Heart left ventricle (tissue), 16 donors: Measurements from ENCODE around the gene PLPP3. TPM values are rescaled to one million over a fixed set of nuclear protein-coding genes. Genes with fewer than 3 reads are reported as not detected.

Source experiments
- ATAC-seq, 4 donors: fragments of 200-7000 bp; cut with Tn5 transposase; one replicate each; pipeline ENCODE4 v1.9.1; 2020 to 2022; ENCODE audit warnings: moderate library complexity in 4 of 4, mild to moderate bottlenecking in 3 of 4, moderate number of reproducible peaks in 1 of 4
- DNase-seq, 5 donors: peaks; one replicate each; pipeline ENCODE4 v3.0.0-alpha.2; 2020
- H3K27ac ChIP-seq, 12 donors: fragments of 200-600 bp; sonication (generic) in 4 of 12; one replicate each; pipeline versions ENCODE4 v1.5.0 to v1.8.0; 2016 to 2022; ENCODE audit warnings: mild to moderate bottlenecking in 2 of 12
- H3K27me3 ChIP-seq, 9 donors: fragments of 200-600 bp; sonication (generic) in 2 of 9; one replicate each; pipeline versions ENCODE4 v1.5.1 to v1.8.0; 2016 to 2022; ENCODE audit warnings: mild to moderate bottlenecking in 3 of 9
- H3K36me3 ChIP-seq, 9 donors: fragments of 200-600 bp; sonication (generic) in 2 of 9; one replicate each; pipeline versions ENCODE4 v1.5.0 to v1.8.0; 2018 to 2022; ENCODE audit warnings: mild to moderate bottlenecking in 2 of 9
- H3K4me1 ChIP-seq, 12 donors: fragments of 200-600 bp; sonication (generic) in 4 of 12; one replicate each; pipeline versions ENCODE4 v1.5.0 to v1.8.0; 2016 to 2022; ENCODE audit warnings: mild to moderate bottlenecking in 3 of 12
- H3K4me3 ChIP-seq, 12 donors: fragments of 200-600 bp; sonication (generic) in 4 of 12; one replicate each; pipeline versions ENCODE4 v1.5.0 to v1.8.0; 2017 to 2022; ENCODE audit warnings: mild to moderate bottlenecking in 9 of 12, moderate library complexity in 4 of 12
- H3K9me3 ChIP-seq, 12 donors: fragments of 200-600 bp; sonication (generic) in 4 of 12; one replicate each; pipeline versions ENCODE4 v1.5.0 to v1.8.0; 2016 to 2022; ENCODE audit warnings: mild to moderate bottlenecking in 1 of 12
- POLR2A ChIP-seq, 2 donors: fragments of 450-650 bp; IDR thresholded peaks; one replicate each; pipeline ENCODE4 v1.6.1; 2017; ENCODE audit warnings: antibody characterized with exemption in 2 of 2, mild to moderate bottlenecking in 2 of 2, moderate library complexity in 2 of 2
- WGBS, 4 donors: extraction: QIAGEN DNeasy Blood & Tissue Kit in 2 of 4; methylation state at CpG; one replicate each; pipeline versions ENCODE4 v1.1.5 to v1.1.7; 2013 to 2018; 5-methylcytosine and 5-hydroxymethylcytosine counted together
- intact Hi-C, 10 donors: fragments of 100-400 bp; cut with DNase I; formaldehyde crosslinking; loops; one replicate each; pipeline versions ENCODE4 v1.11.1 to v1.14.2; 2022
- polyA plus RNA-seq, 2 donors: library from polyadenylated mRNA; stranded (reverse); fragments of 200-250 nt; gene quantifications; one replicate each; pipeline ENCODE4 v1.2.3, GENCODE V29; 2013
- total RNA-seq, 9 donors: library from RNA; depleted of rRNA in 2 of 9; stranded (reverse); fragments of >200 nt in 2 of 9; fragmentation: NEBNext Ultra II Directional in 3 of 9; extraction: Animal tissue kit (Norgen Biotek cat#: 25700) in 3 of 9; gene quantifications; one replicate each; pipeline versions ENCODE4 v1.1.0 to v1.2.4, GENCODE V29; 2016 to 2023
- TF ChIP-seq, protein P1 (sequence below), 12 donors: fragments of 200-600 bp; sonication (generic) in 4 of 12; IDR thresholded peaks; one replicate each; pipeline versions ENCODE4 v1.5.0 to v1.8.0; 2018 to 2022; ENCODE audit warnings: antibody characterized with exemption in 12 of 12, mild to moderate bottlenecking in 5 of 12
- donor health status: ischemic (EF 13 %, LVEDD 7.1; RV severe dilation, severe dysfunction).
- donor health status: healthy with polysubstance abuse.
- donor health status: DM: no; HTN: yes; CAD: no.
- donor health status: DM: no; HTN: no; CAD: no.
- donor health status: ischemic (EF 25% LVEDD 6.9; RV normal size, moderate dysfunction).
- donor health status: ischemic (EF 25% LVEDD 5.7; RV mildly dilated, moderate dysfunction).
- donor health status: healthy.
- donor health status: DM: yes; HTN: yes; CAD: no.
- donor health status: ischemic (EF 35%, LVEDD 5.7; RV mildly dilated, moderate dysfunction).
- donor health status: nonischemic (EF 11% LVEDD 7.7; RV severe dilation, severe dysfunction).
- donor health status: DM: yes; HTN: yes; CAD: no.
- donor health status: PGD.
- donor health status: ischemic (EF 29% LVEDD 5.4; RV normal size, mild dysfunction).
- donor health status: nonischemic (EF 23%, LVEDD 6.1; RV moderate dilation, normal function).

Gene PLPP3
- total and polyA plus RNA-seq, 11 donors, result 17.1 to 221 (median 89.9) TPM

DNA sequence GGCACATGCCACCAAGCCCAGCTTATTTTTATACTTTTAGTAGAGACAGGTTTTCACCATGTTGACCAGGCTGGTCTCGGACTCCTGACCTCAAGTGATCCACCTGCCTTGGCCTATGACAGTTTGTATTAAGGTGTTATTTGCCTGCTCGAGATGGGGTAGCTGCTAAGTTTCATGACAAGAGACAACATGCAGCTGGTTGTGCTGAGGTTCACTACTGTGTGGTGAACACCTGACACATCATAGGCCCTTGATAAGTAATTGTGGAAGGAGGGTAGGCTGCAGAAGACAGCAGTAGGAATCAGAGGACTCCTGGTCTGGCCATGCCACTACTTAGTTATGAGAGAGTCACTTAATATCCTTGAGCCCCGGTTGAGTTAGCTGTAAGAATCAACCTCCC lies 46.2 kb downstream of the PLPP3 start:
- intact Hi-C loops, result no loop called here
- TF ChIP-seq POLR2A (IDR thresholded peaks at IDR 0.05), result no peak
- TF ChIP-seq, protein P1, sequence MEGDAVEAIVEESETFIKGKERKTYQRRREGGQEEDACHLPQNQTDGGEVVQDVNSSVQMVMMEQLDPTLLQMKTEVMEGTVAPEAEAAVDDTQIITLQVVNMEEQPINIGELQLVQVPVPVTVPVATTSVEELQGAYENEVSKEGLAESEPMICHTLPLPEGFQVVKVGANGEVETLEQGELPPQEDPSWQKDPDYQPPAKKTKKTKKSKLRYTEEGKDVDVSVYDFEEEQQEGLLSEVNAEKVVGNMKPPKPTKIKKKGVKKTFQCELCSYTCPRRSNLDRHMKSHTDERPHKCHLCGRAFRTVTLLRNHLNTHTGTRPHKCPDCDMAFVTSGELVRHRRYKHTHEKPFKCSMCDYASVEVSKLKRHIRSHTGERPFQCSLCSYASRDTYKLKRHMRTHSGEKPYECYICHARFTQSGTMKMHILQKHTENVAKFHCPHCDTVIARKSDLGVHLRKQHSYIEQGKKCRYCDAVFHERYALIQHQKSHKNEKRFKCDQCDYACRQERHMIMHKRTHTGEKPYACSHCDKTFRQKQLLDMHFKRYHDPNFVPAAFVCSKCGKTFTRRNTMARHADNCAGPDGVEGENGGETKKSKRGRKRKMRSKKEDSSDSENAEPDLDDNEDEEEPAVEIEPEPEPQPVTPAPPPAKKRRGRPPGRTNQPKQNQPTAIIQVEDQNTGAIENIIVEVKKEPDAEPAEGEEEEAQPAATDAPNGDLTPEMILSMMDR (IDR thresholded peaks at IDR 0.05), result no peak
- Histone ChIP-seq H3K4me1 (peaks cover 11 to 100% (median 92%) of the 10 kb centered on the region in 12 donors), H3K9me3 (no peaks in the 10 kb centered on the region), H3K27me3 (peaks cover 0 to 7% (median 0%) of the 10 kb centered on the region in 9 donors), H3K27ac (peak overlapping the region in 4 of 12 donors; percentile 5 to 49 (median 32)), H3K4me3 (no peak overlapping the region), H3K36me3 (peaks cover 0 to 56% (median 44%) of the 10 kb centered on the region in 9 donors)
- ATAC-seq (no peak), DNase-seq (no peak)
- 83 to 89% (median 89%) methylated on average over 3 of the region's 3 CpGs for WGBS, 4 donors

DNA sequence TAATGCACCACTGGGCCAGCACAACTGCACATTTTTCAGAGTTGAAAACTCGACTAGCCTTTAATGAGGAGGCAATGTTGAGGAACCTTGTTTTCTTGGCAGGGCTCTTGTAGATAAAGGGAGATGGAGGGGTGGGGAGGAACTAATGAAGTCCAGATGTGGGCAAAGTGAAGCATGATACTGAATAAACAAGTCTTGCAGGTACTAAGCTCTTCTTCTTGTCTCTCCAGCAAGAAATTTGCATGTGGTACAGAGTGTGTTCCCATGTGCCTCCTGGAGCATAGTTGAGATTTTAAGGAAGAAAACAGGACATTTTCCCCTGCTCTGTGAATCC lies 47.0 kb downstream of the PLPP3 start:
- DNase-seq (no peak), ATAC-seq (no peak)
- intact Hi-C loops, result no loop called here
- Histone ChIP-seq H3K9me3 (no peaks in the 10 kb centered on the region), H3K4me3 (no peak overlapping the region), H3K27me3 (peaks cover 0 to 10% (median 0%) of the 10 kb centered on the region in 9 donors), H3K36me3 (peaks cover 0 to 58% (median 44%) of the 10 kb centered on the region in 9 donors), H3K4me1 (peaks cover 12 to 100% (median 94%) of the 10 kb centered on the region in 12 donors), H3K27ac (peak overlapping the region in 8 of 12 donors; percentile 5 to 49 (median 28))
- WGBS, 4 donors, result 45 to 65% (median 55%) methylated on average over 1 of the region's 1 CpG
- TF ChIP-seq, protein P1 (IDR thresholded peaks at IDR 0.05), result no peak
- no peak for TF ChIP-seq POLR2A (IDR thresholded peaks at IDR 0.05)

DNA sequence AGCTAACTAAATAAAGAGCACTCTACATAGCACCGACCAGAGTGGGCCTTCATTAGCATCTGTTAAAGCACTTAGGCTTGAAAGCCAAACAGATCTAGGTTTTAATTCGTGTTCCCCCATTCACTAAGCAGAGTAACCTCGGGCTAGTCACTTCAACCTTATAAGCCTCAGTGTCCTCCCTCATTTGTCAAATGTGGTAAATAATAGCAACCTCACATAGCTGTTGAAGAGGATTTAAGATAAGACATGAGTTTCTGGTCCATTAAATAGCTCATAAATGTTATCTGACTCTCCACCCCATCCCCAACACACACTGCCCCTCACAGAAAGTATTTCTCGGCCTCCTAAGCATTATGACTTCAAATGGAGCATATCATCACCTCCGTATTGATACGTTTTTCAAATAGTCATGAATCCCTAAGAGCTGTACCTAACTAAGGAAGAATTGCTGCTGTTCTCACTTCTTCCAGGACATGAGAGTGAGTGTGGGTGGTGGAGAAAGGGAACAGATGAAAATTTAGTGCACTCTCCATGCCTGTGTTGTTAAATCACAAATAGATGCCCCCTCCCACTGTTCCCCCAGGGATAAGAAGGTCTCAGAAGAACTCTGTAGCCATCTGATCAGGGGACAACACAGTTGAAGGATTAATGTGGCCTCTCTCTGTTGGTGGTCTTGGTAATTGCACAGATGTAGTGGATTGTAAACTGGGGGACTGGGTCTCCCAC lies 47.6 kb downstream of the PLPP3 start:
- DNase-seq, result no peak
- Histone ChIP-seq H3K4me1 (peaks cover 15 to 100% (median 96%) of the 10 kb centered on the region in 12 donors), H3K4me3 (no peak overlapping the region), H3K27ac (peak overlapping the region in 9 of 12 donors; percentile 8 to 49 (median 28)), H3K9me3 (no peaks in the 10 kb centered on the region), H3K36me3 (peaks cover 0 to 55% (median 41%) of the 10 kb centered on the region in 9 donors), H3K27me3 (peaks cover 0 to 10% (median 0%) of the 10 kb centered on the region in 9 donors)
- TF ChIP-seq, protein P1 (IDR thresholded peaks at IDR 0.05), result no peak
- TF ChIP-seq POLR2A (IDR thresholded peaks at IDR 0.05), result no peak
- intact Hi-C loops, result no loop called here
- ATAC-seq, result no peak
- 43 to 59% (median 49%) methylated on average over 6 of the region's 6 CpGs for WGBS, 4 donors

DNA sequence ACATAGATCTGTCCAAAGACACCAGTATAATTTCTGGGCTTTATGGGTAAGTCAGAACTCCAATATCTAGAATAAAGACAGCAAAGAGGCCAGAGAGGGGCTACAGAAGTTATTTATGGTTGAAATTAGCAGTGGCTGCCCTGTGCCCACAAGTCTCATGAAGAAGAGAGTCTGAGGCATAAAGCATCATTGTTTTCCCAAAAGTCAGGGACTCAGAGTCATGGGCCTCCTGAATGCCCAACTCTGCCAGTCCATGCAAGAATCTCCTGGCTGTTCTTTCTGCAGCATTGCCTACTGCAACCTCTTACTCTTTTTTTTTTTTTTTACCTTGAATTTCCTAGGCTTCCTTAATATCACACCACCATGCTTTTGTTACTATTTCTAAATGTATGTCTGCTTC lies 49.6 kb downstream of the PLPP3 start:
- Histone ChIP-seq H3K36me3 (peaks cover 0 to 35% (median 23%) of the 10 kb centered on the region in 9 donors), H3K4me3 (no peak overlapping the region), H3K27ac (peak overlapping the region in 3 of 12 donors; percentile 11 to 52 (median 21)), H3K4me1 (peaks cover 7 to 100% (median 92%) of the 10 kb centered on the region in 12 donors), H3K27me3 (peaks cover 0 to 10% (median 0%) of the 10 kb centered on the region in 9 donors), H3K9me3 (no peaks in the 10 kb centered on the region)
- intact Hi-C loops, result loop anchor here in 1 of 10 donors (5.0 kb wide), 1 partner anchor 48 kb away; the partner anchor contains the start of gene PLPP3
- TF ChIP-seq, protein P1 (IDR thresholded peaks at IDR 0.05), result no peak
- TF ChIP-seq POLR2A (IDR thresholded peaks at IDR 0.05), result no peak
- no peak for DNase-seq
- ATAC-seq, result no peak
